Stimulated activated naive CD4-positive, alpha-beta T cell treated with Interleukin-2 at 50 U/mL for 16 hours (primary cell): ENCODE results near the gene DHX32.

Experiments
- DNase-seq: peaks from one replicate; lab custom pipeline; 2025; lab: John Stamatoyannopoulos, UW

Gene DHX32

GRCh38 chr10:125849448-125849847, 31.6 kb downstream of the DHX32 start:
- no peak for DNase-seq

GRCh38 chr10:125848857-125849256, 32.2 kb downstream of the DHX32 start:
- DNase-seq: no peak

DNA sequence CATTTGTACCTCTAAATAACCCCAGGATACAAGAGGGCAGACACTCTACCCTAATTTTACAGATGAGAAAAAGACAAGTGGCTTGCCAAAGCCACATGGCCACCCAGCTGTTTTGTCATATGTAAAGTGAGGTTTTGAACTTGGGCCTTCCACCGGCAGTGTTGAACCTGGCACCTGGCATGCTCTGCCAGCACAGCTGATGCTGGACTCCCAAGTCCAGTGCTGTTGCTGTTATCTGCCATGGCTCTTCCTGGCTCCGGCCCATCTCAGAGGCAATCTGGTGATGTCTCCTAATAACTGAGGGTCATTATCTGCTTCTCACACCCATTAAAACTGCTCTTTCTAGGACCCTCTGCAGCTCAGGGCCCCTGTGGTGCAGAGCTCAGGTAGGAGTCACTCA, 32.7 kb downstream of the DHX32 start:
- no peak for DNase-seq

GRCh38 chr10:125846894-125847293, 34.2 kb downstream of the DHX32 start:
- DNase-seq: no peak

GRCh38 chr10:125845617-125846016, 35.5 kb downstream of the DHX32 start:
- no peak for DNase-seq

DNA sequence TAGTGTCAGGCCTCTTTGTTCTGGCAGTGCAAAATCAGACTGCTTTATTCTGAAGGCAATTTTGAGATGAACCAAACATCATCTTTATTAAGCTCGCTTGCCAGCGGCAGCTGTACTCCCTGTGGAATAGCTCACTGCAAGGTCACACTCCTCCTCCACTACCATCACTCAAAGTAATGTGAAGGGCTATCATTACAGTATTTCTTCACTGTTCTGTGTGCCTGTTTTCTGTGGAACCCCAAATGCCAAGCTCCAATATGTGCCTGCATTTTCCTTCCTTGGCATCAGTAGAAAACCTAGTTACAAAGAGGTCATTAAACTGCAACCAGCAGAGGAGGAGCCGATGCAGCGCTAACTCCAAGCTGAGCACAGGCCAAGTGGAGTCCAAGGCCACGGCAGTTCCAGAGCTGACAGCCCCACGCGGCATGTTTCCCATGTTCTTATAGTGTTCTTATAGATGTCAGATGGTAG, 36.3 kb downstream of the DHX32 start:
- DNase-seq: no peak

DNA sequence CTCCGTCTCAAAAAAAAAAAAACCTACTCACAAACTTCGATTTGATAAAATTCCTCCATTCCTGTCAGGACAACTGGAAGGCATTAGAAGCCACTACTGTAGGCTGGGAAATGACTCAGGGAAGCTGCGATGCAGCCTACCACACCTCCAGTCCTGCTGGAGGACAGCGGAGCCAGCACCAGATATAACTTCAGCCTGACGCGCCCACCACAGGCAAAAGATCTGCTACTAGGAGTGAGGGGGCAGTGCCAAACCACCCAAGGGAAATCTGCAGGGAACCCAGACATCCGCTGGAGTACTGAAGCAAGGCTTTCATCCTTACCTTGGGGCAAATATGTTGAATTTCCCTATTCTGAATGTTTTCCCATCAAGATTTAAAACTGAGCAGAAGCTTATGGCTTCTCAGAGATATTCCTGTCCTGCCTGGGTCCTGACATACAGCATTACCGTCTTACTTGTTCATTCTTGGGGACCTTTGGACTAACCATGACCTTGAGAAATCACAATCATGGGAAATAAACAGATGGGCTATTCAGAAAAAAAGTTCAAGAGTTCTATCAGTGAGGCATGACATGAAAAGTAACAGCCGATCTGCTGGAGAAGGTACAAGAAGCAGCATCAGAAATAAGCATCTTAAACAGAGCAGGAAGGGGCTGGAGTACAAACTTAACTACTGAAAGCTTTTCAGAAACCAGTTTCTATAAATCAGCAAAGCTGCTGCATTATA, 37.3 kb downstream of the DHX32 start:
- no peak for DNase-seq

- DNase-seq: no peak
Observed at GRCh38 chr10:125840955-125841354, 40.1 kb downstream of the DHX32 start.

DNA sequence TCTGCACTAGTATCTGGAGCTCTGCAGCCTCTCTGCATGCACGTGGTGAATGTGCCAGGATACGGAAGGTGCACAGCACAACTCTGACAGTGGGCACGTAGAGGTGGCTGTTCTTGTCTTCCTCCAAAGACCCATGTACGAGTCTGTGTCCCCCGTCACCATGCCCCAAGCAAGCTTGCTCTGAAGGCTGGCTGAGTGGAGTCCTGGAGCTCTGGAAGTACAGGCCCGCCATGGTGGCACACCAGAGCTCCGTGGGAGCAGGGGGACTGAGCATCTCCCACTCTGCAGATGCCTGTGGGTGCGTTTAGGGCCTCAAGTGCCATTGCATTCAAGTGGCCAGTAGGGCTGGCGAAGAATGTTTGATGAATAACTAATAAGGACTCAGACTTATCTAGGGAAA, 40.7 kb downstream of the DHX32 start:
- DNase-seq: no peak

- DNase-seq: no peak
Observed at GRCh38 chr10:125838802-125839575, 42.1 kb downstream of the DHX32 start.

DNA sequence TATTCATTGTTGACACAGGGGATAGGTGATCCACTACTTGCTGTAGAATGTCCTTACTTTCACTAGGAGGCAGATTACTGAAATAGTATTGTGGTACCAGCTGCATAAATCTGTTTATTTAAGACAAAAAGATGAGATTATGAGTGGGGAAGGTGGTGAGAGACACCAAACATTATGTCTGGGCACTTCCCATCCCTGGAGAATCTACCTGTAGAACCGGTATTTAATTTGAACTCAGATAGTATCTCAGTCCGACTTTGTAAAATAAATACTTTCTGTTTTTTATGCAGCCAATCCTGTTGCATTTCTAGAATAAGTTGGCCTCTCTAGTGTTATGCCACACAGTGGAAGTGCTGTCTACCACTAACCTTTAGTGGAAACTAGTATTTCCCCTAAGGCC, 44.3 kb downstream of the DHX32 start:
- no peak for DNase-seq

GRCh38 chr10:125828311-125828710, 52.8 kb downstream of the DHX32 start:
- no peak for DNase-seq

- DNase-seq: no peak
Observed at GRCh38 chr10:125827133-125827532, 54.0 kb downstream of the DHX32 start.

GRCh38 chr10:125824736-125825135, 56.4 kb downstream of the DHX32 start:
- no peak for DNase-seq

GRCh38 chr10:125823663-125824251, 57.3 kb downstream of the DHX32 start:
- DNase-seq: no peak

DNA sequence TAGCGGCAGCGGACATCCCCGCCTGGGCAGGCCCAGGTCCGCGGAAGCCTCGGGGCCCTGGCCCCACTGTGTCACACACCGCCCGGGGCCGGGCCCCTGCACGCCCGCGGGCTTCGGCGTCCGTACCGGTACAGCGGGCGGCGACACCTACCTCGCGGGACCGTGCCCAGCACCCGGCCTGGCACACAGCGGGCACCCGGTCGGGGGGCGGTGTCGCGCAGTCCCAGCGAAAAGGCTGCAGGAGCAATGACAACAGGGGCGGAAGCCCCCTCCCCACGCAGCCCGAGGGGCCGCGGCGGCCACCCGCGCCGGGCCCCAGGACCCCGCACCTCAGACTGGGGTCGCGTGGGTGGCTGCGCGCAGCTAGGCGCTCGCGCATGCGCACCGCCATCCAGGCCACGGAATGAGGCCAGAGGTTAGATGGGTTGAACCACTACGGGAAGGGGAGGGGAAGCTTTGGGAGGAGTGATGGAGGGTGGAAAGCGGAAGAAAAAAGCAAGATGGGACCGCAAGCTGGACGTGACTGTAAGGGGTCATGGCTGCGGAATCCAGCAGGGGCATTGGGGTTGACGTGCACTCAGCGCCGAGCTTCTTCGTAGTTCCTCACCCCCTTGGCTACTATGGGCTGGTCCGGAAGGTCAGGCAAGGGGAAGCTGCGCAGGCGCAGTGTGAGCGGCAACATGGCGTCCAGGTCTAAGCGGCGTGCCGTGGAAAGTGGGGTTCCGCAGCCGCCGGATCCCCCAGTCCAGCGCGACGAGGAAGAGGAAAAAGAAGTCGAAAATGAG, 58.0 kb downstream of the DHX32 start, which contains the start of the genes BCCIP and UROS:
BCCIP (plus strand) TSS at position 669 of the 785 bp plus-strand sequence; CDS start at position 681, 12 bp downstream.
UROS (minus strand) TSS at position 381 of the 785 bp plus-strand sequence. CDS start 6,759 bp downstream, outside the sequence.
- DNase-seq: peak; percentile 89

DNA sequence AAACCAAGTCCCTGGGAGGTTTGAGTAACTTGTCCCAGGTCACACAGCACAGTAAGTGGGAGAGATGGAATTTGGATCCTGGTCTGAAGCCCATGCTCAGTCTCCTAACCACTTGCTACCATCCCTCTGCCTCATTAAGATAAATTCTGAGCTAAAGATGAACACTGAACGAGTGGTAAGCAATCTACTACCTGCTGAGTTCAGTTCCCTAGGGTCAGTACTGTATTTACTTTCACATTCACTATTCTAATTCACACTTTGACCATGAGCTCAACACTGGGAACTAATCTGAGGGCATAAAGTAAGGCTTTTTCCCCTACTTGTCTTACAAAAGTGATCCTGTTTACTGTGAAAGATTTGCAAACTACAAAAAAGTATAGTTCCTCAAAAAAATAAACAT, 60.4 kb downstream of the DHX32 start:
- no peak for DNase-seq

- no peak for DNase-seq
Observed at GRCh38 chr10:125817337-125817946, 63.6 kb downstream of the DHX32 start.

GRCh38 chr10:125816548-125816947, 64.5 kb downstream of the DHX32 start:
- DNase-seq: no peak

GRCh38 chr10:125815764-125816163, 65.3 kb downstream of the DHX32 start:
- no peak for DNase-seq

- DNase-seq: no peak
Observed at GRCh38 chr10:125812128-125812750, 68.9 kb downstream of the DHX32 start.
